HG03521 (cell line): ENCODE results near the gene SPTAN1.
"Not testable (repeated sequence)": the region's sequence is repeated elsewhere in the genome, so short reads cannot be mapped to it uniquely, and the experiment has no call there.

Experiments
- ATAC-seq: cut with Tn5 transposase; IDR thresholded peaks from one replicate; pipeline ENCODE4 v1.9.1; 2021; ENCODE audit warnings: mild to moderate bottlenecking, moderate library complexity; ENCODE audit not compliant: unreplicated experiment

SPTAN1 gene

GRCh38 chr9:128552153-128552743 lies at the start of gene SPTAN1:
Gene SPTAN1, plus strand, starts transcription at chr9:128552587. Its CDS starts 14,154 bp downstream, at chr9:128566741.
- peak; percentile 74 for ATAC-seq

GRCh38 chr9:128503415-128503825 lies 49.0 kb upstream of the SPTAN1 start:
- not testable (repeated sequence) for ATAC-seq

- no peak for ATAC-seq
Observed at GRCh38 chr9:128503870-128504269, 48.5 kb upstream of the SPTAN1 start.

- ATAC-seq: peak; percentile 86
Observed at GRCh38 chr9:128504485-128505413, 47.6 kb upstream of the SPTAN1 start, which contains the start of gene GLE1. Gene GLE1, plus strand, starts transcription at chr9:128504719. Its CDS starts 87 bp downstream, at chr9:128504806.

- ATAC-seq: no peak
Observed at GRCh38 chr9:128505414-128505765, 47.0 kb upstream of the SPTAN1 start.

- not testable (repeated sequence) for ATAC-seq
Observed at GRCh38 chr9:128505906-128506305, 46.5 kb upstream of the SPTAN1 start.

GRCh38 chr9:128512820-128513219 lies 39.6 kb upstream of the SPTAN1 start:
- ATAC-seq: no peak

GRCh38 chr9:128521956-128522355 lies 30.4 kb upstream of the SPTAN1 start:
- ATAC-seq: no peak

- ATAC-seq: no peak
Observed at GRCh38 chr9:128523199-128523925, 29.0 kb upstream of the SPTAN1 start.

GRCh38 chr9:128526720-128527119 lies 25.7 kb upstream of the SPTAN1 start:
- no peak for ATAC-seq

- no peak for ATAC-seq
Observed at GRCh38 chr9:128528445-128529160, 23.8 kb upstream of the SPTAN1 start.

- ATAC-seq: no peak
Observed at GRCh38 chr9:128529191-128529590, 23.2 kb upstream of the SPTAN1 start.

GRCh38 chr9:128532581-128532980 lies 19.8 kb upstream of the SPTAN1 start:
- no peak for ATAC-seq

- ATAC-seq: no peak
Observed at GRCh38 chr9:128540634-128541360, 11.6 kb upstream of the SPTAN1 start.

- ATAC-seq: no peak
Observed at GRCh38 chr9:128546504-128546903, 5.9 kb upstream of the SPTAN1 start.

- no peak for ATAC-seq
Observed at GRCh38 chr9:128548876-128549275, 3.5 kb upstream of the SPTAN1 start.

GRCh38 chr9:128550226-128550625 lies 2.2 kb upstream of the SPTAN1 start:
- no peak for ATAC-seq

GRCh38 chr9:128550770-128551656 lies 1.4 kb upstream of the SPTAN1 start:
- no peak for ATAC-seq

- ATAC-seq: no peak
Observed at GRCh38 chr9:128551657-128552152, 682 bp upstream of the SPTAN1 start.
